Measurements from ENCODE around the gene DIP2A. TPM values are rescaled to one million over a fixed set of nuclear protein-coding genes. Genes with fewer than 3 reads are reported as not detected.

Gene DIP2A
- total RNA-seq, 1 experiment from 2014 or later: 39.9 TPM

DNA sequence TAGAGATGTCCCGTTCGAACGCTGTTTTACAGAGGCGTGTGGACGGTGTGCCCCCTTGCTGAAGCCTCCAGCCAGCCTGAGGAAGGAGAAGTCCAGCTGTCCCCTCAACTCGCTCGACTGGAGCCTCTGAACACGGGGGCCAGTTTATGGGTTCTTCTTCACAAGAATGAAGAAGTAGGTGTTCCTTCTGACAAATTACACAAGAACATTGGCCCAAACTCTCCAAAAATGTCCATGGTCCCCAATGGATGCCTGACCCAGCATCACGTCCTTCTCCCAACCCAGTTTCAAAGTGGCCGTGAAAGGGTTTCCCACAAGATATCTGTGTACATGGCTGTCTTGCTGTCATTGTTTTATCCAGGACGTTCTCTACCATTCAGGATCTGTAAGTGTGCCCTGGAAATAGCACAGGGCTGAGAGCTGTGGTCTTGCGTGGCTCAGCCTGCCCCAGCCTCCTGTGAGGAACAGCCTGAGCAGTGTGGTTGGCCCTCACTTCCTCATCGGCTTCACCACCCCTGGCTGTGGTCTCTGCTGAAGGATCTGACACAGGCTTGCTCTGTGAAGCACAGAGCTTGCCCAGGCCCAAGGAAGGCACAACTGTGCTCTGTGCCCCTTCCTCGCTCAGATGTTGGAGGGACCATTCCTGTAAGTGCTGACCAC, 147.2 kb downstream of the DIP2A start:
- no TSS peak for BruUV-seq (replicated peaks)
- no peak overlapping the region for H3K4me3 ChIP-seq
- H3K27me3 ChIP-seq (ENCODE audit: insufficient read depth, low read depth): no peaks in the 10 kb centered on the region; the same call in 1 of the 2 replicates
- no peaks in the 10 kb centered on the region for H3K79me2 ChIP-seq (ENCODE audit: low read depth)
- DNase-seq: no peak
- H2AFZ ChIP-seq: no peak overlapping the region
- no peaks in the 10 kb centered on the region for H3F3A ChIP-seq (ENCODE audit: insufficient read depth, low read depth)
- intact Hi-C loops (cut with micrococcal nuclease; ENCODE audit: unreplicated experiment): no loop called here
- H3K27ac ChIP-seq: no peak overlapping the region
- no peaks in the 10 kb centered on the region for H3K9me2 ChIP-seq (ENCODE audit: insufficient read depth)
- H3K9me3 ChIP-seq (ENCODE audit: insufficient read depth, low read depth): no peaks in the 10 kb centered on the region
- ChIA-PET POLR2A (ENCODE audit: unreplicated experiment) (no interaction called here), CTCF (no interaction called here)
- TF ChIP-seq, protein P1, sequence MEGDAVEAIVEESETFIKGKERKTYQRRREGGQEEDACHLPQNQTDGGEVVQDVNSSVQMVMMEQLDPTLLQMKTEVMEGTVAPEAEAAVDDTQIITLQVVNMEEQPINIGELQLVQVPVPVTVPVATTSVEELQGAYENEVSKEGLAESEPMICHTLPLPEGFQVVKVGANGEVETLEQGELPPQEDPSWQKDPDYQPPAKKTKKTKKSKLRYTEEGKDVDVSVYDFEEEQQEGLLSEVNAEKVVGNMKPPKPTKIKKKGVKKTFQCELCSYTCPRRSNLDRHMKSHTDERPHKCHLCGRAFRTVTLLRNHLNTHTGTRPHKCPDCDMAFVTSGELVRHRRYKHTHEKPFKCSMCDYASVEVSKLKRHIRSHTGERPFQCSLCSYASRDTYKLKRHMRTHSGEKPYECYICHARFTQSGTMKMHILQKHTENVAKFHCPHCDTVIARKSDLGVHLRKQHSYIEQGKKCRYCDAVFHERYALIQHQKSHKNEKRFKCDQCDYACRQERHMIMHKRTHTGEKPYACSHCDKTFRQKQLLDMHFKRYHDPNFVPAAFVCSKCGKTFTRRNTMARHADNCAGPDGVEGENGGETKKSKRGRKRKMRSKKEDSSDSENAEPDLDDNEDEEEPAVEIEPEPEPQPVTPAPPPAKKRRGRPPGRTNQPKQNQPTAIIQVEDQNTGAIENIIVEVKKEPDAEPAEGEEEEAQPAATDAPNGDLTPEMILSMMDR (conservative IDR thresholded peaks at IDR 0.05): no peak
- no peak for TF ChIP-seq EZH2 (IDR thresholded peaks at IDR 0.05; ENCODE audit: low read depth)
- no peaks in the 10 kb centered on the region for H4K20me1 ChIP-seq (ENCODE audit: insufficient read depth)
- H3K4me2 ChIP-seq: no peak overlapping the region
- no peaks in the 10 kb centered on the region for H3K36me3 ChIP-seq (ENCODE audit: low read depth)
- no peaks in the 10 kb centered on the region for H3K4me1 ChIP-seq (replicated peaks; ENCODE audit: insufficient read depth)

GRCh38 chr21:46606427-46606813, 147.7 kb downstream of the DIP2A start:
- Histone ChIP-seq H3K4me2 (no peak overlapping the region), H3K4me1 (replicated peaks; ENCODE audit: insufficient read depth) (no peaks in the 10 kb centered on the region), H3K27me3 (ENCODE audit: insufficient read depth, low read depth) (no peaks in the 10 kb centered on the region; the same call in 1 of the 2 replicates), H3K27ac (no peak overlapping the region), H3K9me3 (ENCODE audit: insufficient read depth, low read depth) (no peaks in the 10 kb centered on the region), H2AFZ (no peak overlapping the region), H4K20me1 (ENCODE audit: insufficient read depth) (no peaks in the 10 kb centered on the region), H3K4me3 (no peak overlapping the region), H3K36me3 (ENCODE audit: low read depth) (no peaks in the 10 kb centered on the region), H3K9me2 (ENCODE audit: insufficient read depth) (no peaks in the 10 kb centered on the region), H3K79me2 (ENCODE audit: low read depth) (no peaks in the 10 kb centered on the region), H3F3A (ENCODE audit: insufficient read depth, low read depth) (no peaks in the 10 kb centered on the region)
- TF ChIP-seq, protein P1 (conservative IDR thresholded peaks at IDR 0.05): no peak
- TF ChIP-seq EZH2 (IDR thresholded peaks at IDR 0.05; ENCODE audit: low read depth): no peak
- BruUV-seq (replicated peaks): no TSS peak
- intact Hi-C loops (cut with micrococcal nuclease; ENCODE audit: unreplicated experiment): no loop called here
- CTCF ChIA-PET: no interaction called here
- DNase-seq: no peak
- POLR2A ChIA-PET (ENCODE audit: unreplicated experiment): no interaction called here

- no peaks in the 10 kb centered on the region for H3K27me3 ChIP-seq (ENCODE audit: insufficient read depth, low read depth)
- TF ChIP-seq, protein P1 (conservative IDR thresholded peaks at IDR 0.05): no peak
- TF ChIP-seq EZH2 (IDR thresholded peaks at IDR 0.05; ENCODE audit: low read depth): no peak
- intact Hi-C loops (cut with micrococcal nuclease; ENCODE audit: unreplicated experiment): no loop called here
- no peak for DNase-seq
- no peaks in the 10 kb centered on the region for H3K9me2 ChIP-seq (ENCODE audit: insufficient read depth)
- ChIA-PET POLR2A (ENCODE audit: unreplicated experiment) (no interaction called here), CTCF (no interaction called here)
- no peaks in the 10 kb centered on the region for H3K9me3 ChIP-seq (ENCODE audit: insufficient read depth, low read depth)
- H3K36me3 ChIP-seq (ENCODE audit: low read depth): no peaks in the 10 kb centered on the region
- no peaks in the 10 kb centered on the region for H3F3A ChIP-seq (ENCODE audit: insufficient read depth, low read depth)
- no peak overlapping the region for H3K4me3 ChIP-seq
- no peak overlapping the region for H3K4me2 ChIP-seq
- no TSS peak for BruUV-seq (replicated peaks)
- no peaks in the 10 kb centered on the region for H3K79me2 ChIP-seq (ENCODE audit: low read depth)
- H3K4me1 ChIP-seq (replicated peaks; ENCODE audit: insufficient read depth): no peaks in the 10 kb centered on the region
- no peak overlapping the region for H3K27ac ChIP-seq
- no peaks in the 10 kb centered on the region for H4K20me1 ChIP-seq (ENCODE audit: insufficient read depth)
- H2AFZ ChIP-seq: no peak overlapping the region
Measured at GRCh38 chr21:46607636-46608035, 148.9 kb downstream of the DIP2A start.
